ENCODE data around the gene SIRT3.

The SIRT3 gene

DNA sequence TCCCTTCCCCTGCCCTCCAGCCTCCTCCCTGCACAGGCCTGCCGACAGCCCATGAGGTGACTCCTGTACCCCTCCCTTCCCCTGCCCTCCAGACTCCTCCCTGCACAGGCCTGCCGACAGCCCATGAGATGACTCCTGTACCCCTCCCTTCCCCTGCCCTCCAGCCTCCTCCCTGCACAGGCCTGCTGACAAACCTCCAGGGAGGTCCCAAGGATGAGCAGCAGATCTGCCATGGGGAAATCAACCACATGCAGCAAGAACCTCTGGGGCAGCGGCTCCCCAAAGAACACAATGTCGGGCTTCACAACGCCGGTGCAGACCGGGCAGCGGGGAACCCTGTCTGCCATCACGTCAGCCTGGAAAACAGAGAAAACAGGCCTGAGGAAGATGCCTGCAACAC lies 12.3 kb downstream of the SIRT3 start:
- Histone ChIP-seq H3K36me3 (ENCODE audit: control insufficient read depth in 2 of 2, insufficient read depth in 1 of 2, low read length in 2 of 2) (peaks cover 0 to 30% of the 10 kb centered on the region in 2 experiments; a peak in 1 of 3 replicates), H3K9me3 (ENCODE audit: control insufficient read depth, insufficient read depth, low read depth, low read length) (no peaks in the 10 kb centered on the region), H3K27ac (ENCODE audit: extremely low read depth, low read depth, low read length) (no peak overlapping the region), H3K4me3 (ENCODE audit: low read depth, low read length) (no peak overlapping the region), H3K4me1 (ENCODE audit: control insufficient read depth, insufficient read depth, low read length) (no peaks in the 10 kb centered on the region)
- TF ChIP-seq GLIS1 (tag by site-specific recombination; IDR thresholded peaks at IDR 0.05) (no peak), ZFP3 (tag by site-specific recombination; IDR thresholded peaks at IDR 0.05; ENCODE audit: low read depth) (no peak), MEIS1 (CRISPR knock-in tag; IDR thresholded peaks at IDR 0.05; ENCODE audit: borderline replicate concordance) (no peak), HOXC10 (CRISPR knock-in tag; IDR thresholded peaks at IDR 0.05) (no peak), ZNF701 (tag by site-specific recombination; IDR thresholded peaks at IDR 0.05) (no peak), ZNF561 (tag by site-specific recombination; IDR thresholded peaks at IDR 0.05; ENCODE audit: borderline replicate concordance) (no peak), ZNF169 (tag by site-specific recombination; IDR thresholded peaks at IDR 0.05) (no peak)
- CTCF ChIA-PET: no interaction called here
- POLR2A ChIA-PET: interaction anchor here (0.7 kb wide), 1 partner anchor 170 kb away, joined by 4 read pairs; the partner anchor contains the start of gene PKP3

DNA sequence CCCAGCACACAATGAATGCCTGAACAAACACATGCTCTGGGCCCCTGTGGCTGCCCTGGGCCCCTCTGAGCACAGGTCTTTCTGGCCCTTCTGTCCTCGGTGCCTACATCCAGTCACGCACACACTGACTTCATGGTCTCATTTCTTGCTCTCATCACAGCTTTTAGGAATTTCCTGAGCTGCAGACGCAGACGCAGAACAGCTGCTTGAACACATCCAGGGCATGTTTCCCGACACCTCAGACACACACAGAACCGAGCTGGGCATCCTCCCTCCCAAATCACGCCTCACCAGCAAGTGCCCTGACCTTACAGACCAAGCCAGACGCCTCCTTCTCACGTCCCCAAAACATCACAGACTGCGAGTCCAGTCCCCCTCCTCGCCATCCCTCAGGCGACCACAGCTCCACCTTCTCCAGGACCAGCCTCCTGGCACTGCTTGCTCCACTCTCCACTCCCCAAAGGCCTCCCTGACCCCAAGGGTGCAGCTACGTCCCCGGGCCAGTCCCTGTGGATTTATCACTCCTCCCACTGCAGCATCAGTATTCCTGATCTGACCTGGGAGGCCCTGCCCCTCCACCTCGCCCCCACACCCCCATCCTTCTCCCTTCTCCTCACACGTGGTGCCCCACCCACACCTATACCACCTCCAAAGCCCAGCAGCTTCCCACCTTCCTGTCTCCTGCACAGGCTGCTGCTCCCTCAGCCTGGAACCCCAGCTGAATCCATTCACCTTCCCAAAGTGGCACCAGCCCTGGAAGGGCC lies 12.9 kb downstream of the SIRT3 start:
- no peak overlapping the region for H3K27ac ChIP-seq (ENCODE audit: extremely low read depth, low read depth, low read length)
- H3K36me3 ChIP-seq (ENCODE audit: control insufficient read depth in 2 of 2, insufficient read depth in 1 of 2, low read length in 2 of 2): peaks cover 0 to 36% of the 10 kb centered on the region in 2 experiments; a peak in 1 of 3 replicates
- H3K9me3 ChIP-seq (ENCODE audit: control insufficient read depth, insufficient read depth, low read depth, low read length): no peaks in the 10 kb centered on the region
- TF ChIP-seq ZFHX2 (tag by site-specific recombination; conservative IDR thresholded peaks at IDR 0.05) (peak; percentile 80), EGR2 (tag by site-specific recombination; IDR thresholded peaks at IDR 0.05; ENCODE audit: low read depth) (peak; percentile 83), ZNF266 (tag by site-specific recombination; IDR thresholded peaks at IDR 0.05; ENCODE audit: low read depth) (no peak)
- ChIA-PET POLR2A (no interaction called here), CTCF (no interaction called here)
- H3K4me3 ChIP-seq (ENCODE audit: low read depth, low read length): no peak overlapping the region
- no peaks in the 10 kb centered on the region for H3K4me1 ChIP-seq (ENCODE audit: control insufficient read depth, insufficient read depth, low read length)

DNA sequence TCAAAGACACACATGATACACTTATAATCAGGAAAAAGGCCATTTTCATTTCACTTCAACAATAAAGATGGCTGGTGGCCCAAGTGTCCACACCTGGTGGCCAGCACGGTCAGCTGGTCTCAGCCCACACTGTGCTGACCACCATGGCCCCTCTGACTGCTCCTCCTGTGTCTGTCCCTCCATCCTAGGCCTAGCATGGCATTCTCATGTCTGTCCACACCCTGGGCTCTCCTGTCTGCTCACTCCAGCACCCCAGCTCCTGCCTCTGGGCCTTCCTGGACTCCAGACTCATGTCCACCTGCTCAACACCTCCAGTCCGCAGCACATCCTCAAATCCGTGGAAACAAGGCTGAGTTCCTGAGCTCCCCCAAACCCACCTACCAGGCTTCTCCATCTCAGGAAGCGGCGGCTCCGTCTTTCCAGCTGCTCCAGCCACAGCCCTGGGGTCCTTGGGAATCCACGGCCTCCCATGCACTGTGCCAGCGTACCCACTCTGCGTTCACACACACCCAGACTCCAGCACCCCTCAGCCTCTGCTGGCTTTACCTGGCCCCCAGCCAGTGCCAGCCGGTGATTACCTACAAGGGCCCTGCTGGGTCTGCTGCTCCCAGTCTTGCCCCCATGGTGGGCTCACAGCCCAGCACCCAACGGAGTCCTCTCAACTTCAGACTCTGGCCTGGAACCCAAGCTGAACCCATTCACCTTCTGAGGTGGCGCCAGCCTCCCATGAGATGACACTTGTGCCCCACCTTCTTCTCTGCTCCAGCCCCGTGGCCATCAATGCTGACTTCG lies 13.9 kb downstream of the SIRT3 start:
- ChIA-PET CTCF (interaction anchor here (1.3 kb wide), 1 partner anchor 29 kb away, joined by 4 read pairs; no protein-coding TSS in a partner anchor), POLR2A (interaction anchor here (1.6 kb wide), 1 partner anchor 15 kb away, joined by 12 read pairs; the partner anchor contains the start of genes BET1L and RIC8A)
- H3K4me3 ChIP-seq (ENCODE audit: low read depth, low read length): no peak overlapping the region
- H3K27ac ChIP-seq (ENCODE audit: extremely low read depth, low read depth, low read length): no peak overlapping the region
- no peaks in the 10 kb centered on the region for H3K4me1 ChIP-seq (ENCODE audit: control insufficient read depth, insufficient read depth, low read length)
- H3K9me3 ChIP-seq (ENCODE audit: control insufficient read depth, insufficient read depth, low read depth, low read length): no peaks in the 10 kb centered on the region
- H3K36me3 ChIP-seq (ENCODE audit: control insufficient read depth in 2 of 2, insufficient read depth in 1 of 2, low read length in 2 of 2): peaks cover 0 to 43% of the 10 kb centered on the region in 2 experiments; a peak in 1 of 3 replicates
- TF ChIP-seq ZNF354C (tag by site-specific recombination; IDR thresholded peaks at IDR 0.05; ENCODE audit: borderline replicate concordance, low read depth) (no peak), KLF1 (tag by site-specific recombination; IDR thresholded peaks at IDR 0.05) (no peak), ZNF529 (tag by site-specific recombination; IDR thresholded peaks at IDR 0.05; ENCODE audit: insufficient replicate concordance) (no peak), ZNF169 (tag by site-specific recombination; IDR thresholded peaks at IDR 0.05) (no peak), ZNF10 (tag by site-specific recombination; IDR thresholded peaks at IDR 0.05) (no peak), ZNF335 (tag by site-specific recombination; conservative IDR thresholded peaks at IDR 0.05) (no peak), TCF7L2 (IDR thresholded peaks at IDR 0.05; ENCODE audit: borderline replicate concordance, low read depth, low read length) (no peak), GLIS2 (tag by site-specific recombination; IDR thresholded peaks at IDR 0.05) (no peak), FEZF1 (tag by site-specific recombination; IDR thresholded peaks at IDR 0.05) (no peak), ZNF629 (tag by site-specific recombination; IDR thresholded peaks at IDR 0.05) (no peak), BCL11B (tag by site-specific recombination; IDR thresholded peaks at IDR 0.05; ENCODE audit: low read depth) (no peak), ZNF600 (tag by site-specific recombination; IDR thresholded peaks at IDR 0.05) (no peak)
- TF ChIP-seq, protein P1, sequence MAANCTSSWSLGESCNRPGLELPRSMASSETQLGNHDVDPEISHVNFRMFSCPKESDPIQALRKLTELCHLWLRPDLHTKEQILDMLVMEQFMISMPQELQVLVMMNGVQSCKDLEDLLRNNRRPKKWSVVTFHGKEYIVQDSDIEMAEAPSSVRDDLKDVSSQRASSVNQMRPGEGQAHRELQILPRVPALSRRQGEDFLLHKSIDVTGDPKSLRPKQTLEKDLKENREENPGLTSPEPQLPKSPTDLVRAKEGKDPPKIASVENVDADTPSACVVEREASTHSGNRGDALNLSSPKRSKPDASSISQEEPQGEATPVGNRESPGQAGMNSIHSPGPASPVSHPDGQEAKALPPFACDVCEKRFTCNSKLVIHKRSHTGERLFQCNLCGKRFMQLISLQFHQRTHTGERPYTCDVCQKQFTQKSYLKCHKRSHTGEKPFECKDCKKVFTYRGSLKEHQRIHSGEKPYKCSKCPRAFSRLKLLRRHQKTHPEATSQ (tag by site-specific recombination; IDR thresholded peaks at IDR 0.05): no peak
- TF ChIP-seq, protein P2, sequence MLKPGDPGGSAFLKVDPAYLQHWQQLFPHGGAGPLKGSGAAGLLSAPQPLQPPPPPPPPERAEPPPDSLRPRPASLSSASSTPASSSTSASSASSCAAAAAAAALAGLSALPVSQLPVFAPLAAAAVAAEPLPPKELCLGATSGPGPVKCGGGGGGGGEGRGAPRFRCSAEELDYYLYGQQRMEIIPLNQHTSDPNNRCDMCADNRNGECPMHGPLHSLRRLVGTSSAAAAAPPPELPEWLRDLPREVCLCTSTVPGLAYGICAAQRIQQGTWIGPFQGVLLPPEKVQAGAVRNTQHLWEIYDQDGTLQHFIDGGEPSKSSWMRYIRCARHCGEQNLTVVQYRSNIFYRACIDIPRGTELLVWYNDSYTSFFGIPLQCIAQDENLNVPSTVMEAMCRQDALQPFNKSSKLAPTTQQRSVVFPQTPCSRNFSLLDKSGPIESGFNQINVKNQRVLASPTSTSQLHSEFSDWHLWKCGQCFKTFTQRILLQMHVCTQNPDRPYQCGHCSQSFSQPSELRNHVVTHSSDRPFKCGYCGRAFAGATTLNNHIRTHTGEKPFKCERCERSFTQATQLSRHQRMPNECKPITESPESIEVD (tag by site-specific recombination; IDR thresholded peaks at IDR 0.05): no peak
- TF ChIP-seq, protein P3, sequence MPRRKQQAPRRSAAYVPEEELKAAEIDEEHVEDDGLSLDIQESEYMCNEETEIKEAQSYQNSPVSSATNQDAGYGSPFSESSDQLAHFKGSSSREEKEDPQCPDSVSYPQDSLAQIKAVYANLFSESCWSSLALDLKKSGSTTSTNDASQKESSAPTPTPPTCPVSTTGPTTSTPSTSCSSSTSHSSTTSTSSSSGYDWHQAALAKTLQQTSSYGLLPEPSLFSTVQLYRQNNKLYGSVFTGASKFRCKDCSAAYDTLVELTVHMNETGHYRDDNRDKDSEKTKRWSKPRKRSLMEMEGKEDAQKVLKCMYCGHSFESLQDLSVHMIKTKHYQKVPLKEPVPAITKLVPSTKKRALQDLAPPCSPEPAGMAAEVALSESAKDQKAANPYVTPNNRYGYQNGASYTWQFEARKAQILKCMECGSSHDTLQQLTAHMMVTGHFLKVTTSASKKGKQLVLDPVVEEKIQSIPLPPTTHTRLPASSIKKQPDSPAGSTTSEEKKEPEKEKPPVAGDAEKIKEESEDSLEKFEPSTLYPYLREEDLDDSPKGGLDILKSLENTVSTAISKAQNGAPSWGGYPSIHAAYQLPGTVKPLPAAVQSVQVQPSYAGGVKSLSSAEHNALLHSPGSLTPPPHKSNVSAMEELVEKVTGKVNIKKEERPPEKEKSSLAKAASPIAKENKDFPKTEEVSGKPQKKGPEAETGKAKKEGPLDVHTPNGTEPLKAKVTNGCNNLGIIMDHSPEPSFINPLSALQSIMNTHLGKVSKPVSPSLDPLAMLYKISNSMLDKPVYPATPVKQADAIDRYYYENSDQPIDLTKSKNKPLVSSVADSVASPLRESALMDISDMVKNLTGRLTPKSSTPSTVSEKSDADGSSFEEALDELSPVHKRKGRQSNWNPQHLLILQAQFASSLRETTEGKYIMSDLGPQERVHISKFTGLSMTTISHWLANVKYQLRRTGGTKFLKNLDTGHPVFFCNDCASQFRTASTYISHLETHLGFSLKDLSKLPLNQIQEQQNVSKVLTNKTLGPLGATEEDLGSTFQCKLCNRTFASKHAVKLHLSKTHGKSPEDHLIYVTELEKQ (tag by site-specific recombination; IDR thresholded peaks at IDR 0.05; ENCODE audit: borderline replicate concordance): no peak
